HepG2 (cell line): ENCODE results near the gene RDH13. TPM values are rescaled to one million over a fixed set of nuclear protein-coding genes. Genes with fewer than 3 reads are reported as not detected.
A peak's percentile ranks its signal among the peaks of the same experiment; 100 is the strongest.

Experiments
- CBX5 ChIP-seq: sonication (generic); formaldehyde crosslinking; IDR thresholded peaks from 2 replicates; pipeline ENCODE4 v1.4.0; 2020; ENCODE audit warnings: missing genetic modification reagents, borderline replicate concordance
- CCDC6 ChIP-seq: sonication (generic); formaldehyde crosslinking; IDR thresholded peaks from 2 replicates; pipeline ENCODE4 v1.8.1; 2022; ENCODE audit warnings: mild to moderate bottlenecking, missing genetic modification reagents, moderate library complexity
- DMAP1 ChIP-seq: IDR thresholded peaks from 2 replicates; pipeline ENCODE4 v1.6.1; 2016
- E2F5 ChIP-seq: sonication (generic); formaldehyde crosslinking; conservative IDR thresholded peaks from 2 replicates; pipeline ENCODE4 v1.4.0; 2020; ENCODE audit warnings: missing genetic modification reagents
- JDP2 ChIP-seq: sonication (generic); formaldehyde crosslinking; IDR thresholded peaks from 2 replicates; pipeline ENCODE4 v1.8.1; 2022; ENCODE audit warnings: missing genetic modification reagents, borderline replicate concordance
- KLF6 ChIP-seq: IDR thresholded peaks from 2 replicates; pipeline ENCODE4 v1.8.0; 2016; ENCODE audit warnings: missing biosample characterization, missing genetic modification reagents
- MIXL1 ChIP-seq: IDR thresholded peaks from 2 replicates; pipeline ENCODE4 v1.6.1; 2016
- MTA1 ChIP-seq: sonication (generic); formaldehyde crosslinking; IDR thresholded peaks from 2 replicates; pipeline ENCODE4 v1.4.0; 2020; ENCODE audit warnings: missing genetic modification reagents, mild to moderate bottlenecking, borderline replicate concordance
- PITX1 ChIP-seq: sonication (generic); formaldehyde crosslinking; IDR thresholded peaks from 2 replicates; pipeline ENCODE4 v1.5.1; 2020; ENCODE audit warnings: mild to moderate bottlenecking, missing genetic modification reagents
- SCMH1 ChIP-seq: sonication (generic); formaldehyde crosslinking; IDR thresholded peaks from 2 replicates; pipeline ENCODE4 v1.9.0; 2021; ENCODE audit warnings: missing genetic modification reagents, mild to moderate bottlenecking, borderline replicate concordance
- SETDB1 ChIP-seq: sonication (generic); formaldehyde crosslinking; IDR thresholded peaks from 2 replicates; pipeline ENCODE4 v1.5.1; 2020; ENCODE audit warnings: missing genetic modification reagents, mild to moderate bottlenecking, borderline replicate concordance
- SNRNP70 ChIP-seq: fragments of 200-400 bp; formaldehyde crosslinking; IDR thresholded peaks from 2 replicates; pipeline ENCODE4 v1.6.1; 2017; ENCODE audit warnings: mild to moderate bottlenecking, low read depth, low read length, moderate library complexity
- SP1 ChIP-seq, 2 experiments: fragments of 450-650 bp in 1 of 2; sonication (generic) in 1 of 2; formaldehyde crosslinking in 1 of 2; IDR thresholded peaks; 2 replicates each; pipeline versions ENCODE4 v1.4.0 to v1.6.1; 2016 to 2020; ENCODE audit warnings: missing genetic modification reagents in 1 of 2
- STAT5B ChIP-seq: sonication (generic); formaldehyde crosslinking; IDR thresholded peaks from 2 replicates; pipeline ENCODE4 v1.4.0; 2020; ENCODE audit warnings: missing genetic modification reagents
- TSC22D2 ChIP-seq: sonication (generic); formaldehyde crosslinking; IDR thresholded peaks from 2 replicates; pipeline ENCODE4 v1.5.1; 2020; ENCODE audit warnings: missing genetic modification reagents, mild to moderate bottlenecking, borderline replicate concordance
- ZFY ChIP-seq: sonication (generic); formaldehyde crosslinking; IDR thresholded peaks from 2 replicates; pipeline ENCODE4 v1.4.0; 2020; ENCODE audit warnings: missing genetic modification reagents
- ZMYM4 ChIP-seq: sonication (generic); formaldehyde crosslinking; IDR thresholded peaks from 2 replicates; pipeline ENCODE4 v1.8.1; 2023; ENCODE audit warnings: mild to moderate bottlenecking, missing genetic modification reagents
- ZNF296 ChIP-seq: sonication (generic); formaldehyde crosslinking; conservative IDR thresholded peaks from 2 replicates; pipeline ENCODE4 v1.5.0; 2020; ENCODE audit warnings: mild to moderate bottlenecking, missing genetic modification reagents
- ZNF333 ChIP-seq: sonication (generic); formaldehyde crosslinking; IDR thresholded peaks from 2 replicates; pipeline ENCODE4 v1.4.0; 2020; ENCODE audit warnings: mild to moderate bottlenecking, missing genetic modification reagents, borderline replicate concordance
- ZNF441 ChIP-seq: sonication (generic); formaldehyde crosslinking; IDR thresholded peaks from 2 replicates; pipeline ENCODE4 v1.7.0; 2021; ENCODE audit warnings: missing genetic modification reagents, borderline replicate concordance
- ZNF790 ChIP-seq: sonication (generic); formaldehyde crosslinking; IDR thresholded peaks from 2 replicates; pipeline ENCODE4 v1.8.0; 2022; ENCODE audit warnings: missing genetic modification reagents, mild to moderate bottlenecking, borderline replicate concordance
- polyA plus RNA-seq, 8 experiments: library from polyadenylated mRNA; depleted of rRNA in 3 of 8; stranded (reverse) in 7 of 8; unstranded in 1 of 8; fragments of >200 nt; fragmentation: Illumina TruSeq in 4 of 8; extraction: Trizol in 4 of 8; gene quantifications; 2 replicates each; pipeline versions ENCODE4 v1.2.1 to v1.2.3, GENCODE V29; 2011 to 2016; ENCODE audit warnings: low read depth in 4 of 8, missing spikeins in 1 of 8, mixed read lengths in 1 of 8; ENCODE audit not compliant: insufficient read depth in 1 of 8
- total RNA-seq, 5 experiments: library from RNA; depleted of rRNA; stranded (reverse); fragments of >200 nt; fragmentation: Illumina TruSeq; extraction: Trizol; gene quantifications; 2 replicates each; pipeline ENCODE4 v1.2.3, GENCODE V29; 2016; ENCODE audit warnings: low read depth in 1 of 5
- TF ChIP-seq, protein P1 (sequence below): sonication (generic); formaldehyde crosslinking; IDR thresholded peaks from 2 replicates; pipeline ENCODE4 v1.5.1; 2020; ENCODE audit warnings: mild to moderate bottlenecking, missing genetic modification reagents, borderline replicate concordance
- TF ChIP-seq, protein P2 (sequence below): sonication (generic); formaldehyde crosslinking; IDR thresholded peaks from 2 replicates; pipeline ENCODE4 v1.8.0; 2022; ENCODE audit warnings: missing genetic modification reagents, low read depth, mild to moderate bottlenecking, borderline replicate concordance
- TF ChIP-seq, protein P3 (sequence below): IDR thresholded peaks from 2 replicates; pipeline ENCODE4 v1.6.1; 2012; ENCODE audit warnings: low read depth, low read length, improper control_type of control experiment

RDH13 gene
- total and polyA plus RNA-seq, 2 of the 13 experiments (the other 11 are each of a cell fraction or from before 2014, with no cell fraction given): 13.4 to 21.5 TPM

DNA sequence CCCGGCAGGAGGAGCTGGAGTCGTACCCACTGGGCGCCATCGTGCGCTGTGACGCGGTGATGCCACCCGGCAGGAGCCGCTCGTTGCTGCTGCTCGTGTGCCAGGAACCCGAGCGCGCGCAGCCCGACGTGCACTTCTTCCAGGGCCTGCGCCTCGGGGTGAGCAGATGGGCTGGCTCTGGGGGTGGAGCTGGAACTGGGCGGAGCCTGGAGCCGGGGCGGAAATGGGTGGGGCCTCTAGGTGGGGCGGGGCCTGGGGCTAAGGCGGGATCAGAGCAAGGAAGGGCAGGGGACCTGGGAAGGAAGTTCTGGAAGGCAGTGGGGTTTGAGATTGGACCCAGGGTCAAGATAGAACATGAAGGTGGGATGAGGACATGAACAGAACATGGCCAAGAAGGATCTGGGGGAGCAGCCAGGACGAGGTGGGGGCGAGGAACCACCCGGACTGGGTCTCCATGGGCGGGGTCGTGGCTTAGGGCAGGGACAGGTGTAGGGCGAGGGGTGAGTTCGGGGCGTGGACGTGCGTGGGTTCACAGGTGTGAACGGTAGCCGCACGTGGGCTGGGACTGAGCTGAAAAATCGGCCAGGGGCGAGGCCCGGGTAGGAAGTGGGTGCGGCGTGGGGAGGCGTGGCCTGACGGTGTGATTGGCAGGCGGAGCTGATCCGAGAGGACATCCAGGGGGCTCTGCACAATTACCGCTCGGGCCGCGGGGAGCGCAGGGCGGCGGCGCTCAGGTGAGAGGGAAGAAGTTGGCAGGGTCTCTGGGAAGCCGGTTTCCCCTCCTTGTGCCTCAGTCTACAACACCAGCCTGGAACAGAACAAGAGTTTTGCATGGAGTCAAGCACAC, 17.4 kb upstream of the RDH13 start (continued):
- no peak for TF ChIP-seq ZNF333 (CRISPR knock-in tag)
- TF ChIP-seq ZFY (CRISPR knock-in tag): peak; percentile 1; the same call in 1 of the 2 replicates
- TF ChIP-seq SCMH1: no peak
- no peak for TF ChIP-seq SETDB1 (CRISPR knock-in tag)
- TF ChIP-seq ZMYM4 (CRISPR knock-in tag): no peak
- TF ChIP-seq MIXL1 (CRISPR knock-in tag): no peak
- TF ChIP-seq, protein P1, sequence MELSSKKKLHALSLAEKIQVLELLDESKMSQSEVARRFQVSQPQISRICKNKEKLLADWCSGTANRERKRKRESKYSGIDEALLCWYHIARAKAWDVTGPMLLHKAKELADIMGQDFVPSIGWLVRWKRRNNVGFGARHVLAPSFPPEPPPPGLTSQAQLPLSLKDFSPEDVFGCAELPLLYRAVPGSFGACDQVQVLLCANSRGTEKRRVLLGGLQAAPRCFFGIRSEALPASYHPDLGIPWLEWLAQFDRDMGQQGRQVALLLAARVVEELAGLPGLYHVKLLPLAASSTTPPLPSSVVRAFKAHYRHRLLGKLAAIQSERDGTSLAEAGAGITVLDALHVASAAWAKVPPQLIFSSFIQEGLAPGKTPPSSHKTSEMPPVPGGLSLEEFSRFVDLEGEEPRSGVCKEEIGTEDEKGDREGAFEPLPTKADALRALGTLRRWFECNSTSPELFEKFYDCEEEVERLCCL (CRISPR knock-in tag): 0 out of 2 replicates have a peak, but pooled peaks have one; percentile 39
- no peak for TF ChIP-seq KLF6
- no peak for TF ChIP-seq JDP2 (CRISPR knock-in tag)
- TF ChIP-seq ZNF790 (CRISPR knock-in tag): 0 out of 2 replicates have a peak, but pooled peaks have one; percentile 17
- TF ChIP-seq TSC22D2: no peak
- TF ChIP-seq, protein P2, sequence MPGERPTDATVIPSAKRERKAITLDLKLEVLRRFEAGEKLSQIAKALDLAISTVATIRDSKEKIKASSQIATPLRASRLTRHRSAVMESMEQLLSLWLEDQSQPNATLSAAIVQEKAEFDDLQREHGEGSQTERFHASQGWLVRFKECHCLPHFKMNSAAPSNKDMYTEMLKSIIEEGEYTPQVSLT (CRISPR knock-in tag): no peak
- no peak for TF ChIP-seq ZNF441
- no peak for TF ChIP-seq CCDC6 (CRISPR knock-in tag)
- no peak for TF ChIP-seq SNRNP70
- no peak for TF ChIP-seq SP1 (IDR thresholded peaks at IDR 0.05)
- TF ChIP-seq SP1 (CRISPR knock-in tag; IDR thresholded peaks at IDR 0.05): peak; percentile 32; the same call in 1 of the 2 replicates
- TF ChIP-seq STAT5B (CRISPR knock-in tag): no peak
- TF ChIP-seq, protein P3, sequence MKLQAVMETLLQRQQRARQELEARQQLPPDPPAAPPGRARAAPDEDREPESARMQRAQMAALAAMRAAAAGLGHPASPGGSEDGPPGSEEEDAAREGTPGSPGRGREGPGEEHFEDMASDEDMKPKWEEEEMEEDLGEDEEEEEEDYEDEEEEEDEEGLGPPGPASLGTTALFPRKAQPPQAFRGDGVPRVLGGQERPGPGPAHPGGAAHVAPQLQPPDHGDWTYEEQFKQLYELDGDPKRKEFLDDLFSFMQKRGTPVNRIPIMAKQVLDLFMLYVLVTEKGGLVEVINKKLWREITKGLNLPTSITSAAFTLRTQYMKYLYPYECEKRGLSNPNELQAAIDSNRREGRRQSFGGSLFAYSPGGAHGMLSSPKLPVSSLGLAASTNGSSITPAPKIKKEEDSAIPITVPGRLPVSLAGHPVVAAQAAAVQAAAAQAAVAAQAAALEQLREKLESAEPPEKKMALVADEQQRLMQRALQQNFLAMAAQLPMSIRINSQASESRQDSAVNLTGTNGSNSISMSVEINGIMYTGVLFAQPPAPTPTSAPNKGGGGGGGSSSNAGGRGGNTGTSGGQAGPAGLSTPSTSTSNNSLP: no peak
- TF ChIP-seq MTA1 (CRISPR knock-in tag): no peak
- peak; percentile 35; the same call in 1 of the 2 replicates for TF ChIP-seq PITX1 (CRISPR knock-in tag)
- no peak for TF ChIP-seq E2F5 (CRISPR knock-in tag)
- no peak for TF ChIP-seq ZNF296 (CRISPR knock-in tag)
- no peak for TF ChIP-seq CBX5 (CRISPR knock-in tag)
- TF ChIP-seq DMAP1: peak; percentile 20; the same call in 1 of the 2 replicates
